NOMO-1 treated with dmso at 0.1 percent for 144 hours (cell line): ENCODE results near the gene SLC6A11.

ENCODE experiments used
- DNase-seq: peaks from one replicate; lab custom pipeline; 2025; ENCODE audit not compliant: unreplicated experiment; lab: John Stamatoyannopoulos, UW

The SLC6A11 gene

DNA sequence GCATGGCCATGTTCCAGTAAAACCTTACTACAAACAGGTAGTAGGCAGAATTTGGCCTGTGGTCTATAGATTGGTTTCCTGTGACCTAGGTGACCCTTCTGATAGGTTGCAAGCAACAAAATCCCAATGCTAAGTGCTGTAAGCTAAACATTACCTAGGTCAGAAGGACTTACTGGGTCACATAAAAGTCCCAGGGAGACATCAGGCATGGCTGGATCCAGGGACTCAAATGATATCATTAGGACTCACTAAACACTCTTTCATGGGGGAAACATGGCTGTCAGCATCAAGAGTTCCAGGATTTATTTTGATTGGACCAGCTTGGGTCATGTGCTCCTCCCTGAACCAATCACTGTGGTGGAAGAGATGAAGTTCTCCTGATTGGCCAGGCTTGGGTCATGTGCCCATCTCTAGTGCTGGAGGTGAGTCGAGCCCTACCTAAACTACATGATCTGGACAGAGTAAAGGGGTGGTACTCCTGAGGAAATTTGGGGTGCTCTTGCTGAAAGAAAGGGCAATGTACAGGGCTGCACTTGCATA lies 159.7 kb downstream of the SLC6A11 start:
- no peak for DNase-seq

GRCh38 chr3:10976770-10977169 lies 160.7 kb downstream of the SLC6A11 start:
- DNase-seq = no peak

GRCh38 chr3:10977892-10978510 lies 162.0 kb downstream of the SLC6A11 start:
- DNase-seq = no peak

DNA sequence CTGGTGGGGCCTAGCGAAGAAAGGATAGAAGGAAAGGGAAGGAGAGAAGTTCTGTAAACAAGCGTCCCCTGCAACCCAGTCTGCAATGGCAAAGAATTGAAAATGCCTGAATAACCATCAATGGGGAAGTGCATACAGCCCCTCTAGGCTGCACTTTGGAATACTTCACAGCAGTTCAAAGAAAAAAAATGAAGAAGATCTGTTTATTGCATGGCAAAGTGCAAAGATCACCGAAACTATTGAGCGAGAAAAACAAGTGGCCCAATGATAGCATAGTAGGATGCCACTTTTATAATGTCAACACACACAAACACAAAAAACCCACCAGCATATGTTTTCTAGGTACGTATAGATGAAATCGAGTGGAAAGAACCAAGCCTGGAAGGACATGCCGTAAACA lies 162.9 kb downstream of the SLC6A11 start:
- DNase-seq = no peak

GRCh38 chr3:10980312-10980711 lies 164.3 kb downstream of the SLC6A11 start:
- DNase-seq = no peak

GRCh38 chr3:10981031-10981430 lies 165.0 kb downstream of the SLC6A11 start:
- DNase-seq = no peak

GRCh38 chr3:10981961-10982360 lies 165.9 kb downstream of the SLC6A11 start:
- no peak for DNase-seq

DNA sequence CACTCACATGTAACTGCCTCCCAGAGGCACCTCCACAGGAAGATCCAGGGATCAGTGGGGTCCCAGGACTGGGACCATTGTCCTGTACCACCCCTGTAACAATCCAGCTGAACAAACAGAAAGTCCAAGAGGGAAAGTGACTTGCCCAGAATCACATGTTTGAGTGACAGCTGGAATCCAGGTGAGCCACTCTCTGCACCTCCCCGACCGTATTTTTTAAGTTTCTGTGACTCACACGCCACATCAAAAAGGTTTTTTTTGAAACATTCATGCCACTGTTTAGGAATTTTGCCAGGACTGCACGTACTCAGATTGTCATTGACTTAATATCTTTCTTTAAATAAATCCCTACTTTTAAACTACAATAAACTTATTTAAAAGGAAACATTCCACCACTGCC lies 166.8 kb downstream of the SLC6A11 start:
- DNase-seq = no peak

DNA sequence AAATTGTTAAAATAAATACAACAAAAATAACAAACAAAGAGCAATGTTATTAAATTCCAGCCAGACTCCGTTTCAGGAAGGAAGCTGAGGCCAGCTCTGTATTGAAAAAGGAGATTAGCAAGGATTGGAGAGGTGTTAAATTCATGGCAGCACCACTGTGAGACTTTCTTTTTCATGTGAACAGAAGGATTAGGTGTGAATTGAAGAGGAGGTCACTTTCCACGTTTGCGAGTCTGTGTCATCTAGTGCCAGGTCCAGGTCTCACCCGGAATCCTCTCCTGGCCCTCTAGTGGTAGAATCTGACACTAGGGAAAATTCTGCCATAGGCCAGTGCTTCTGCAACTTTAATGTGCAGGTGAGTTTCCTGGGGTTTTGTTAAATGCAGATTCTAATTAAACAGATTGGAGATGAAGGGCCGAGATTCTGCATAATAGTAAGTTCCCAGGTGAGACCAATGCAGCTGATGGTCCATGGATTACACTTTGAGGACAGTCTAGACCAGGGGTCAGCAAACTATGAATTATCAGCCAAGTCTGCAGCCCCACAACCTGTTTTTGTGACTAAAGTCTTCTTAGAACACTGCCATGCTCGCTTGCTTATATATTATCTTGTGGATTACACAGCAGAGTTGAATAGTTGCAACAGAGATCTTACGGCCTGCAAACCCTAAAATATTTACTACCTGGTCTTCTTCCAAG lies 167.3 kb downstream of the SLC6A11 start:
- no peak for DNase-seq

DNA sequence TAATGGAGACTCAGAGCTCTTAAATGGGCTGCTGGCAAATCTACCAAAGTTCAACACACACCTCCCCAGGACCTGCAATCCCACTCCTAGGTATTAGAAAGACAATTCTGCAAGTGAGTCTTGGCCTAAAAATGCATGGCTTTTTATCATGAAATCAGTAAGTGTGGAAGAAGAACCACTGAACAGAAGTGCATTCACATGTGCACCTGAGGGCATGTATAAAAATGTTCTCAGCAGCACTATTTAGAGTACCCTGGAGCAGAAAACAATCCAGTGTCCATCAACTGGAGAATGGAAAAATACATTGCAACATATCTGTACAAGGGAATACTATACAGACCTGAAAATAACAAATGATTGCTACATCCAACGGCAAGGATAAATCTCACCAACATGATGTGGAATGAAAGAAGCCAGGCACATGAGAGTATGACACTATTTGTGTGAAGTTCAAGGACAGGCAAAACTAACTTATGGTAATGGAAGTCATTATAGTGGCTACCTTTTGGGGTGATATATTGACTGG lies 168.4 kb downstream of the SLC6A11 start:
- no peak for DNase-seq

GRCh38 chr3:10985181-10985580 lies 169.2 kb downstream of the SLC6A11 start:
- no peak for DNase-seq

- DNase-seq = no peak
These were observed 170.6 kb downstream of the SLC6A11 start for GRCh38 chr3:10986592-10986991.

DNA sequence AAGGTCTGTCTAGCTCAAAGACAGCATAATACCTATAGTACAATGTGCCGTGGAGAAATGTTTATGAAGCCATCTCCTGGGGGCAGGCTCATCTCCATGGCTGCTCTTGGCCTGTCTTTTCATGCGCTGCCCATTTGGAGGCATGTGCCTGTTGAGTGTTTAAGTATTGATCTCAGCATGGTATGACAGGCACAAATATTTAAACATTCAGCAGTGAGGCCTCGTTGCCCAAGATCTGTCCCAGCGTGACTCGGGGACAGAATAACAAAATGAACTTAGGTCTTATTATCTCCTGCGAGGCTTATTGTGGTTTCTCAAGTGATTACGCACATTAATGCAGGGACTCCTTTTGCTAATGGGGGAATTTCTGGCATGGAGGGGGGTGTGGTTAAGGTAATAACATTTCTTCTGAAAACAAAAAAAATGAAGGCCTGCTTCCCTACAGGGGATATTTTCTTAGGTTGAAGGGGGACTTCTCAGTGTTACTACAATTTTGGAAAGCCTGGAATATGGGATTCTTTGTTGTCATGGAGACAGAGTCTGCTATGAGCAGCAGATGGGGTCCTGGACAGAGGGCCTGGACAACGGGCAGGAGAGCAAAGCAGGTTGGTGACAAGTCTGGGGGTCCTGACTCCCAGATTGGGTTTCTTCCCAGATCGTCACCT lies 172.1 kb downstream of the SLC6A11 start:
- no peak for DNase-seq

DNA sequence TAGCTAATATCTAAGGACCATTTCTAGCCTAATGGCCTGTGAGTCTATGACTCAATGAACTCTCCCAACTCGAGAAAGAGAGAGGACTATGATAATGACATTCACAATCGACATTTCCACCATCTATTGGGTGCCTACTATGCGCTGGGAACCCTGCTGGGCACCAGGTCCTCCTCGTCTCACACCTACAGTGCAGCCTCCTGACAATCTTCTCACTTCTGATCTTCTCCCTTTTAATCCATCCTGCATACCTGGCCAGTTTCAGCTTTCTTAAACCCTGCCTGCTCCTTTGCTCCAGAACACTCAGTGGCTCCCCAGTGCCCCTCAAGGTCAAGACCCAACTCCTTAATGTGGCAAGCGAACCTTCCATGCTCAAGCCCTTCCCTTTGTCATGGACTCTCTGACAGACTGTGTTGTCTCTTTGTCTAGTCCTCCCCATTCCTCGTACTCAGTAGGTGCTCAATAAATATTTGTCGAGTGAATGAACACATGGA lies 173.0 kb downstream of the SLC6A11 start:
- DNase-seq = no peak
